Activated naive CD4-positive, alpha-beta T cell treated with anti-CD3 and anti-CD28 coated beads, Interleukin-2, amount 50 U/mL, for 16 hours (primary cell): ENCODE results near the gene TMEM135.
"Not testable (repeated sequence)": the region's sequence is repeated elsewhere in the genome, so short reads cannot be mapped to it uniquely, and the experiment has no call there.

Experiments used
- DNase-seq: peaks from one replicate; pipeline ENCODE4 v3.0.0-alpha.2; 2020

Gene TMEM135

DNA sequence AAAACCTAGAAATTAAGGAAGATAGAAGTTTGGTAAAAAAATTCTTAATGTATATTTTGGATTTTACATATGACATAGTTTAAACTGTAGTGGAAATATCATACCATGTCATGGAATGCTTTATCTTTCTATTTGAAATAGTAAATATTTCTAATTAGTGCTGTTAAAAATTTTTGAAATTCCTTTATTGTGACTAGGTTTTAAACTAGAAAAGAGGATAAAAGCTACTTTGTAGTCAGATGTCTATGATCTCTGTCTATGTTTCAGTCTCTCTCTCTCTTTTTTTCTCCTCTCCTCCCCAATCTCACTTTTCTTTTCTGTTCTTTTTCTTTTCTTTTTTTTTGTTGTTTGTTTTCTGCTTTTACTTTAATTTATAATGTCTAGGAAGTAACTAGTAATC is 226.2 kb downstream of the TMEM135 start:
- DNase-seq, result no peak

DNA sequence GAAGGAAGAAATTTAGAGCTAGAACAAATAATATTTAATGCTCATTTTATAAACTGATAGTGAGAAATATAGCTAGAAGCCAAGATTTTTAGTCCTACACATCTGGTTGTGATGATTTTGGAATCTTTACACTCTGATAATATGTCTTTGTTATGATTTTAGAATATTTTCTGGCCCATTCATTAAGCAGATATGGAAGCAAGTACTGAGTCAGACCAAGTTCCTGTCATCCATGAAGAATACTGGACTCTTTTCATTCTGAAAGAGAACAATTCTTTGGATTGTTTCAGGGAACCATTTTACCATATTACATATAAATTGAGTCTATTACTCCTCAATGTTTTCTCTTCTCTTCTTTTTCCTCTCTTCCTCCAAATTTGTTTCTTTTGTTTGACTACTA is 227.4 kb downstream of the TMEM135 start:
- DNase-seq, result no peak

DNA sequence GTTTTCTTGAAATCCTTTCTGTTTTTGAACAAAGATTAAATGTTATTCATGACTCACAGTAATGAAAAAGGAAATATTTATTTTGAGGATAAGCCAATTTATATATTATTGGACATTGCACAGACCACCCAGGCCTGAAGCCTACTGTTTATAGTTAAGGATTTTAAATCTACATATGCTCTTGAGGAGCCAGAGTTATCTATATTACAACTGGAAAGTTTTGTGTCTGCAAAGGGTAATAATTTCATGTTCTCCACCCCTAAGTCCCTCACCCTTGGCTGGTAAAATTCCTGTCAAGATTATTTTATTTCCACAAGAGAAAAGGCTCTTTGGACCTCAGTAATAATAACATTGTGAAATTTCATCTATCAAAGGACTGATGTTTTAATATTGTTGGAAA is 228.2 kb downstream of the TMEM135 start:
- DNase-seq, result no peak

DNA sequence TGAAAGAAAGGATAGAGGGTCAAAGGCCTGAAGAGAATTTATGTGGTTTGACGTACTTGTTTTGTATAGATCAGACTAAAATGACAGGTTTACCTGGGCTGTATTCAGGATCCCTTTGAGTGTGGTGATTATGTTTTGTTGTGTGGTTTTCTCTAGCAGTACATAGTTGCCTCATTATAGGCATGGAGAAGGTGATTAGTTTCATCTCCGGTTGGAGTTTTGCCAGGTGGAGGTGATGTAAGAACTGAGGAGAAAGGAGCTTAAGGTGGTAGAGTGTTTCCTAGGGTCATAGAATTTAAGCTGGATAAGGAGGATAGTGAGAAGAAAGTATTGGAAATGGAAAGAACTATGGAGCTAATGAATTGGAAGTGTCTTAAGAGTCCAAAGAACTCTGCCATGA is 229.0 kb downstream of the TMEM135 start:
- no peak for DNase-seq

DNA sequence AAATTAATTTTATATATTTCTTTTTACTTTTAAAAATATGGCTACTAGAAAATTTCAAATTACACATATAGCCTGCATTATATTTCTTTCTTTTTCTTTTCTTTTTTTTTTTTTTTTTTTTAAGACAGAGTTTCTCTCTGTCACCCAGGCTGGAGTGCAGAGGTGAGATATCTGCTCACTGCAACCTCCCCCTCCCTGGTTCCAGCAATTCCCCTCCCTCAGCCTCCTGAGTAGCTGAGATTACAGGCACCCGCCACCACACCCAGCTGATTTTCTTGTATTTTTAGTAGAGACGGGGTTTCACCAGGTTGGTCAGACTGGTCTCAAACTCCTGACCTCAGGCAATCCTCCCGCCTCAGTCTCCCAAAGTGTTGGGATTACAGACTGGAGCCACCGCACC is 234.2 kb downstream of the TMEM135 start:
- DNase-seq, result not testable (repeated sequence)

DNA sequence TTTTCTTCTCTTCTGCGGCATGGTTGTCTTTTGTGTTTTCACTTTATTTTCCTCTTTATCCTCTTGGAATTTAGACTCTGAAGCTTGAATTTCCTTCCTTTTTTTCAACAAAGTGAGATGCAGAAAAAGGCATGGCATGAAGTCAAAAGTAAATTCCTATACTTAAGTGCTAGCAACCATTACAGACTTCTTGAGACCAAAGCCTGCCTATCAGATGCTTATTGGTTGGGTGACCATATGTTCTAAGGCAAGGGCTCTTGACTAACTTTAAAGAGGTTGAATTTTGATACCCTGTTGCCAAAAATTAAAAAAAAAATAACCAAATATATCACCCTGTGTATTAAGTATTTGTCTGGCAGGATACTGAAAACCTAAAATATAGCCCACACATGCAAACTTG is 237.4 kb downstream of the TMEM135 start:
- no peak for DNase-seq

DNA sequence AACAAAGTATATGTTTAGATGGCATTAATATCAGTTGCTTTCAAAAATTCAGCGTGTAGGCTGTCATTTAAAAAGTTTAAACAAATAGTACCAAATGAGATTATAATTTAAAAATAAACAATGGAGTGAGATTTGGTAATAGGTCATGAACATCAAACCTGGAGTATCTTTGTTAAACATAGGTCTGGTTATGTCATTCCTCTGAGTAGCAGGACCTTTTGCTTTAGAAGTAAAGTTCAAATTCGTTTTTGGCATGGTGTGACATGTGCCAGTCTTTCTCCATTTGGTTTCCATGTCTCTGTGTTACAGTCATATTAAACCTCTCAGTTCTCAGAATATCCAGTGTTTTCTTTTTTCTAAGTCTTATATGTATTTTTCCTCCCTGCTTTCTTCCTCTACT is 242.4 kb downstream of the TMEM135 start:
- DNase-seq, result no peak

DNA sequence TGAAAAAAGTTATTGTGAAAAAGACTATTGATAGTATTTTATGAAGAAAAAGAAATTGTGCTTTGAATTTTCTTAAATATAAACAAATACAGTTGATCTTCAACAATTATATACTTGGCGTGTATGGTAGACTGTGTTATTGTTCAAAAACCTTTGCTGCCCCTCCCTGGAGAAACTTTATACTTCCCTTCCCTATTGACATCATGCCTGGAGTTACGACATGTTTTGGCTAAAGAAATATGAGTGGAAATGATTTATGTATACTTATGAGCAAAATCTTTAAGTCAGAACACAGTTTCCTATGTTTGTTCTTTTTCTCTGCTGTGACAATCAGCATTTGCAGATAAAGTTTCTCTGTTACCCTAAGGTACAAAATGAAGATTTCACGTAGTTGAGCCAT is 243.8 kb downstream of the TMEM135 start:
- DNase-seq, result no peak

DNA sequence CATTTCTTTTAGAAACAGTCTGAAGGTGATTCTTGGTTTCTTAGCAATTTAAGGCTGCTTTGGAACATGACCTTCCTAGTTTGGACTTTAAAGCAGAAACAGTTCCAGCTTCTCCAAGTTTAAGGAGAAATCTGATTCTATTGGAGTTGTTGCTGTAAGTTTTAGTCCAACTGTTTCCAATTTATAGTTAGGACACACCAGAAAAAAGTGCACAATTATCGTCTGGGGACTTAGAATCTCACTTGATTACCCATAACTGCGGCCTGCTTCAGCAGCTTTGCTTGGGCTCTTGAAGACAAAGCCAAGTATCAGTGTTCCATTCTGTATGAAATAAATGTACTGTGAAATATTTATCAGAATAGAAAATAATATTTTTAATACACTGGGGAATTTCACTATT is 246.6 kb downstream of the TMEM135 start:
- DNase-seq, result no peak

DNA sequence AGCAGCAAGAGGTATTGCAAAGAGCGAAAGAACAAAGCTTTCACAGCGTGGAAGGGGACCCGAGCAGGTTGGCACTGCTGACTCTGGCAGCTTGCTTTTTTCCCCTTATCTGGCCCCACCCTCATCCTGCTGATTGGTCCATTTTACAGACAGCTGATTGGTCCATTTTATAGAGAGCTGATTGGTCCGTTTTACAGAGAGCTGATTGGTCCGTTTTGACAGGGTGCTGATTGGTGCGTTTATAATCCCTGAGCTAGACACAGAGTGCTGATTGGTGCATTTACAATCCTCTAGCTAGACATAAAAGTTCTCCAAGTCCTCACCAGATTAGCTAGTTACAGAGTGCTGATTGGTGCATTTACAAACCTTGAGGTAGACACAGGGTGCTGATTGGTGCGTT is 247.9 kb downstream of the TMEM135 start:
- not testable (repeated sequence) for DNase-seq

DNA sequence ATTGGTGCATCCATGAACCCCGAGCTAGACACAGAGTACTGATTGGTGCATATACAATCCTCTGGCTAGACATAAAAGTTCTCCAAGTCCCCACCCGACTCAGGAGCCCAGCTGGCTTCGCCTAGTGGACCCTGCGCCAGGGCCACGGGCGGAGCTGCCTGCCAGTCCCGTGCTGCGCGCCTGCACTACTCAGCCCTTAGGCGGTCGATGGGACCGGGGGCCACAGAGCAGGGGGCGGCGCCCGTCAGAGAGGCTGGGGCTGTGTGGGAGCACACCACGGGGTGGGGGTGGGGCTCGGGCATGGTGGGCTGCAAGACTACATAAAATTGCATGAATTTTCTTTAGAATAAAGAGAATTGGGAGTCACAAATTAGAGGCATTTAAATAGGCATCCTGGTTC is 248.6 kb downstream of the TMEM135 start:
- DNase-seq, result no peak

DNA sequence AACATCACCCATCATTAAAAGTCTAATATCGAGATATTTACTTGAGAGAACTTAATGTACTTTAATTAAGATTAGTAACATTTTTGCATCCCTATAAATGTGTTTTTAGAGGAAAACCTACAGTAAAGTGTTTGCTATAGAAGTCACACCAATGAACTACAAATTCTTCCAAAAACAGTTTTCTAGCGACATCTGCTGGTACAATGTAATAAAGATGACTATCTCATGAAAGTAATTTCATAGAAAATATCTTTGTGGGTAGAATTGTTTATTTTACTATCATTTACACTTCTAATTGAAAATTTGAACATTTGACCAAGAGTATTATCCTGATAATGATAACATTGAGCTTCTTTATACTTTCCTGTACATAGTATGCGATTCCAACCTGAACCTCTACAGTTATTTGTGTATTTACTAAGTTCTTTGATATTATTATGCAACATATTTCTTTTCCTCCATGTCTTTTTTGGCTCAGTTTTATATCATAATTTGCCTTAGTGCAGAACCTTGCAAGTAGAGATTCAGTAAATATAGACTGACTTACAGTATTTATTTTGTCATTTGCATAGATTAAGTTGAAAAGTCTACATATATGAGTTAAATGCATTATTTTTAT is 252.7 kb downstream of the TMEM135 start:
- no peak for DNase-seq

DNA sequence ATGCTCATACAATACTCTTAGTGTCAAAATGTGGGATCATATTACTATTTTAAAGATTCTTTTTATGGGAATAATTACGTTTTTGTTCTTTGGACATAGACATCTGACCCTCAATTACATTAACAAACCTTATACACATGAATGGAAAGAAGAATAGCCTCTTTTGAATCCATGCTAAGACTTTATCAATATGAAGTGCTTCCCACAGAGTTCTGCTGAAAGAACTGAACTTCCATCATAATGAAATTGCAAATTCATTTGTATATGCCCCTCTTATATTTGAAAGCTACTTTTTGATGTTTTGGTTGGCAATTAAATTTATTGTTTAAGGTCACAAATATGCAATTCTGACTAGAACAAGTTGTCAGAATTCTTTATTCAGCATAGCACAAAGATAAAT is 254.9 kb downstream of the TMEM135 start:
- no peak for DNase-seq

DNA sequence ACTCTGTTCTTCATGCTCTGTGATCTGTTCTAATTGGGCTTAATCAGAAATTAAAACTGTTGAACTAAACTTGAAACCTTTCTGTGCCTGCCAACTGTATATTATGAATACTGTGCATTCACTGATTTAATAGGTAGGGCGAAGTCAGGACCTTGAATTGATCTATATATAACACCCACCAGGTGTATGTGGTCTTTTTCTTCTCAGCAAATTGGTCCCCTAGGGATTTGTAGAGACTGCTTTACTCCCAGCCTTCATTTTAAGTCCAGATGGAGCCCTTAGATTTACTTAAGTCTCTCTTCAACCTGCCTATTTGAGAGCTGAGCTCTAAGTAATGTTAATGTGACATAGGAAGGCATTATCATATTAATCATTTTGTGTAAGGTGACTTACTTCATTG is 257.5 kb downstream of the TMEM135 start:
- DNase-seq, result no peak

DNA sequence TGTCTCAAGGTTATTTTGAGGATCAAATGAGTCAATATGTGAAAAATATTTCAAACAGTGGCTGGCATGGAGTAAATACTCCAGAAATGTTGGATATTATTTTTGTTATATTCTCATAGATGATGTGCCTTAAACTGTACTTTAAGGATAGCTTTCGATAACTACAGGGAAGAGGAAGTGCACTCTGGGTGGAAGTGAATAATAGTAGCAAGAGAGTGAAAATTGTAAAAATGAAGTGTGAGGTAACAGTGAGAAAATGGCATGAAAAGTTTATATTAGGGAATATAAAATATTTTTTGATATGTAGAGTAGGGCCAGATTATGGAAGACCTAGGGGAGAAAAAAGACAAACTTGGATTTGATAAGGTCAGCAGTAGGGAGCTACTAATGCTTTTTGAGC is 258.9 kb downstream of the TMEM135 start:
- no peak for DNase-seq

DNA sequence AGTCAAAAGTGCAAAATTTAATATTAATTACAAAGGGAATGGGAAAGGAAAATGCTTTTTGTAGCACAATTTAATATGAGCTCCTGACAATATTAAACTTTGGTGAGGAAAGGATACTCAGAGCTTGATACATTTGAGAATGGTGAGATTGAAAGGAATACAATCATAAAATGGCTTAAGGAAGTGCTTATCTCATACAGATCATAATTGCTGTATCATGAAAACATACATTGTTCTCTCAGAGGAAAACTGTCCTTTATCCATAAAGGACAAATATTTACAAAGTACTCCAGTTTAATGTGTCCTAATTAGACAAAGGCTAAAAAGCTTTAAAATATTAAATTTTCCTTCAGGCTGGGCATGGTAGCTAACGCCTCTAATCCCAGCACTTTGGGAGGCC is 260.4 kb downstream of the TMEM135 start:
- no peak for DNase-seq

DNA sequence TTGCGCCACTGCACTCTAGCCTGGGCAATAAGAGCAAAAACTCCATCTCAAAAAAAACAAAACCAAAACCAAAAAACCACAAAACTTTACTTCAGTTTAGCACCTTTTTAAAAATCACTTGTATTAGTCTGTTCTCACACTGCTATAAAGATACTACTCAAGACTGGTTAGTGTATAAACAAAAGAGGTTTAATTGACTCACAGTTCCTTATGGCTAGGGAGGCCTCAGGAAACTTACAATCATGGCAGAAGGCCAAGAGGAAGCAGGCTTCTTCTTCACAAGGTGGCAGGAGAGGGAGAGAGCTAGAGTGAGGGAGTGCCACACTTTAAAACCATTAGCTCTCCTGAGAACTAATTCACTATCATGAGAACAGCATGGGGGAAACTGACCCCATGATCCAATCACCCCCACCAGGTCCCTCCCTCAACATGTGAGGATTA is 261.3 kb downstream of the TMEM135 start:
- no peak for DNase-seq

DNA sequence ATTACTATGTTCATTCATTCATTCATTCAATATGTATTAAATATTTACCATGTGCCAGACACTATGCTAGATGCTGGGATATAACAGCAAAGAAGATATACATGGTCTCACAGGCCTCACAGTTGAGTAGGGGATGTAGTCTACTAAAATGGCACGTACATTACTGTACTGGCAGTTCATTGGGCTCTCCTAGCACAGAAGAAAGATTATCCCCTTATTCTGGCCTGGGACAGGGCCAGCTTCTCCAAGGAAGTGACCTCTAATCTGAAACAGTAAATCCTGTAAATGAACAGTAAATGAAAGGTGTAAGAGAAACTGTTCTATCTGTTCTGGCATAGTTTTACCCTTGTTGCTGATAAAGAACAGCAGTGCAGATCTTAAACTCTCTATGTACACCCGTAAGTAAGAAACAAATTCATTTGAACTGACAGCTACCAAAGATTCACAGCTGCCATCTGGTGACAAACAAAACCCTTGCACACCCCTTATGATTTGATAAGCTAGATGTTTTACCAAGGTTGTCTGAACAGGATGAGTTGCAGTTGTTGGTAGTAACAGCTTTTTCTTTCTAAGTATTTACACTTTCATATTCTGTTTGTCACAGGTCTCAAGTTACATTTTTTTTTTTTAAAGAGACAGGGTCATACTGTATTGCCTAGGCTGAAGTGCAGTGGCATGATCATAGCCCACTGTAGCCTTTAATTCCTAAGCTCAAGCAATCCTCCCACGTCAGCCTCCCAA is 263.1 kb downstream of the TMEM135 start:
- DNase-seq, result no peak

DNA sequence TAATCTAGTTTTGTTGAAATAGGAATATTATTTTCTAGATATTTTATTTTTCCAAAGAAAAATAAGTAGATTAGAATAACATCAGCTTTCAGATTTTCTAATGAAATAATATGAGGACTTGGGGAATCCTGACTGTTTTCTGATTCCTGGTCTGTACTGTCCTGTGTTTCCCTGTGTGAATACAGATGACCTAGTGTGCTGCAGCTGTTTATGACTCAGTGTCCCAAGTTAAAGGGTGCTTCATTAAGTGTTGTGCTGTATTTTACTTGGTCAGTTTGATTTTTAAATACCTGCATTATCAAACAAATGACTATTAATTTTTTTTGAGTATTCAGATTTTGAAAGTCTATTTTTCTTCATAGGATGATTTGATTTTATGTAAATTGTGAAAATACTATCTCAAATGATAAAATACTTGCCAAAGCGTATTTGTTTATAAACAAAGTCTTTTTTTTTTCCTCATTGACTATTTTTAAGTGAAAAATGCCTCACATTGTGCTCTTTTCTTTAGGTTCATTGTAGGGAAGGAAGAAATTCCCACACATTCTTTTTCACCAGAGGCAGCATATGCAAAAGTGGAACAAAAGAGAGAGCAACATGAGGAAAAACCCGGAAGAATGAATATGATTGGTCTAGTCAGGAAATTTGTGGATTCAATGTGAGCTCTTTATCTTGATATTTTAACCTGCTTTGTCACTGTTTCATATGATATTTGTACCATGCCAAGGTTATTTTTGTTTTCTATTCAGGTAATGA is 264.2 kb downstream of the TMEM135 start:
- no peak for DNase-seq

DNA sequence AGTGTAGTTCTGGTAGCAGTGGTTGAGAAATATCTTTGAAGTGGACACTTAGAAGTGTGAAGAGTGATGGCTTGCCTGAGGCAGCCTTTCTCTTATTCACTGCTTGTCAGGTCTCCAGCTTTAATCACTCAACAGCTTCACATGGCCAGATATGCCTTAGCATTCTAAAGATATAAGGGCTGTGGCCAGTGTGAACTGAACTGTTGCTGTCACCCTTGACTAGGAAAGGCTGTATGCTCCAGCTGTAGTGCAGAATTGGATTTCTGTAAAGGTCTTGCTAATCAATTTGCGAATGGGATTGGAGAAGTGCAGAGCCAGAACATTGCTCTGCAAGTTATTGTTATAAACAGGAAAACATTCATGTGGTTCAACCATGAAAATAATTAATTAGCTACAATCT is 266.7 kb downstream of the TMEM135 start:
- DNase-seq, result no peak

DNA sequence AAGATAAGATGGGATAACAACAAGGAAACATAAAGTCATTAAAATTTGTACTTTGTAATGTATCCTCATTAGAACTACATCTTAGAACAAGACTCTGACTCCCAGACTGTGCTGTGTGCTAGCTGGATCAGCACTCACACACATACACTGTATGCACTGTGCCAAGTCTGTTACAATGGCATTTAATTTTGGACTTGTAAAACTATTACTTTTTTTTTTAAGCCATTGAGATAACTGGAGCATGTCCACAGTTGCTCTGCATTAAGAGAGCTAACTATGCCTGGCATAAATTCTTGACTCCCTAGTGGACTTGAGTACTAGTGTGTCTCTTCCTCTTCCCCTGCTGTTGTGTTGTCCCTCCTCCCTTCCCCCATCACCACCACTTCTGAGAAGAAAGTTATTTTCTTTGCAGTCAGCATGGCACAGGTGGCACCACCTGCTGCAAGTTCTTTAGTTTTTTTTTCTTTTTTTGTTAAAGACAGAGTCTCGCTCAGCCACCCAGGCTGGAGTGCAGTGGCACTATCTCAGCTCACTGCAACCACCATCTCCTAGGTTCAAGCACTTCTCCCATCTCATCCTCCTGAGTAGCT is 268.6 kb downstream of the TMEM135 start:
- DNase-seq, result no peak

DNA sequence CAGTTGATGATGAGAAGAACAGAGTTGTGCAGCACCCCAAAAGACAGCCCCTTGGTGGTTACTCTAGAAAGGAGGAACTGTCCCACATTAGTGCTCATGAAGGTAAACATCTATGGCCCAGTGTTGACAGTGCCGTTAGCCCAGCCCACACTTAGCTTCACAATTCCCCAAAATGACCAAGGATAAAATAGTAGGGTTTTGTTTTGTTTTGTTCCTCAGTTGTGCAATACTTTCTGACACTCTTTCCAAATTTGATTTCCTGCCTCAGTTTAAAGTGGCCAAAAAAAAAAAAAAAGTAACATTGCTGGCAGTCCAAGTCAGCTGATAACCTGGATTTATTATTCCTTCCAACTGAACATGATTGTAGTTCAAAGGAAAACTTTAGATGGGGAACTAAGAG is 269.4 kb downstream of the TMEM135 start:
- no peak for DNase-seq

DNA sequence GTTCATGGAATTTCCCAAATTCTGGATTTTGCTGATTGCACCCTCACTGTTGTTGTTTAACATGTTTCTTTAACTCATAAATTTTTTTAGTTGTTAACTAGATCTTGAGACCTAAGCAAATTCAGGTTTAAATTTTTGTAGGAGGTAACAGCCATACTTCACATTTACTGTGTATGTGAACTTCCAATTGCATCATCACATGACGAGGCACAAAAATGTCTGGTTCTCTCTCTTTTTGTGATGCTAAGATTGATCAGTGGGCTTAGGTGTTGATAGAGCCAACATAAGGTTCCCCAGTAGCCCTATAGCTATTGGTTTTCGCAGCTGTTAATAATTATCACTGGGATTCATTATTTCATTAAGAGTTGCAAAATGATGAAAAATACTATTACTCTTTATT is 277.5 kb downstream of the TMEM135 start:
- DNase-seq, result no peak

DNA sequence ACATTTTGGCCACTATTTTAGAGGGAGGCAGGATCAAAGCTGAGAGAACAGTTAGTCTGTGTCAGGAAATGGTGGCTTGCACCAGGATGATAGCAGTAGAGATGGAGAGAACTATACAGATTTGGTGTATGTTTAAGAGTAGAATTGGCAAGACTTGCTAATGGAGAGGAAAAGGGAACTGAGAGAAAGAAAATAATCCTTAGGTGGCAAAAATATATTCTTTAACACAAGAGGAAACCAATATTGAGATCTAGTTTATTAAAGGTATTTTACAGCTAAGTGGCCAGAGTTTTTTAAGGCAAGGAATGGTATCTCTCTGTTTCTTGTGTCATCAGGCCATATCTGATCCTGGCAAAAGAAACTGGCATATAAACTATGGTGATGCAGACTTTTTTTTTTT is 278.8 kb downstream of the TMEM135 start:
- no peak for DNase-seq
